ENCODE measurements around the gene MRGPRD.

DNA sequence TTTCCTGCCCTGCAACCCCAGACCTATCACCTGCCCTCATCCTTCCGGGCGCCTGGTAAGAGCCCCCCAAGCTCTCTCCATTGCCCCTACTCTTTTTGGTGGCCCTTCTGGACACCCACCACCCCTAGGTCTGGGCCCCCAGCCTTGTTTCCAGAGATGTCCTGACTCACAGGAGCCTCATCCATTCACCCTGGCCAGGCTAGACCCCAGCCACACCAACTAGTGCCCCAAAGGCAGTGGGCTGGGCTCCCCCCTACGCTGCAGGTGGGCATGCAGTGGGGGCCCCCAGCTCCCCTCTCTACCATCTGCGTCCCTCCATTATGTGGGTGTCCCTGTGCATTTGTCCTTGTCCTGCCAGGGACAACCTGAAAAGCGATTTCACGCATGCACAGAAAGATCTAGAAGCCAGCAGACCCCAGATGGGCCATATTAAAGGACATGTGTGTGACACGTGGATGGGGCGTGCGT, 30.9 kb upstream of the MRGPRD start:
- TF ChIP-seq, protein P1, sequence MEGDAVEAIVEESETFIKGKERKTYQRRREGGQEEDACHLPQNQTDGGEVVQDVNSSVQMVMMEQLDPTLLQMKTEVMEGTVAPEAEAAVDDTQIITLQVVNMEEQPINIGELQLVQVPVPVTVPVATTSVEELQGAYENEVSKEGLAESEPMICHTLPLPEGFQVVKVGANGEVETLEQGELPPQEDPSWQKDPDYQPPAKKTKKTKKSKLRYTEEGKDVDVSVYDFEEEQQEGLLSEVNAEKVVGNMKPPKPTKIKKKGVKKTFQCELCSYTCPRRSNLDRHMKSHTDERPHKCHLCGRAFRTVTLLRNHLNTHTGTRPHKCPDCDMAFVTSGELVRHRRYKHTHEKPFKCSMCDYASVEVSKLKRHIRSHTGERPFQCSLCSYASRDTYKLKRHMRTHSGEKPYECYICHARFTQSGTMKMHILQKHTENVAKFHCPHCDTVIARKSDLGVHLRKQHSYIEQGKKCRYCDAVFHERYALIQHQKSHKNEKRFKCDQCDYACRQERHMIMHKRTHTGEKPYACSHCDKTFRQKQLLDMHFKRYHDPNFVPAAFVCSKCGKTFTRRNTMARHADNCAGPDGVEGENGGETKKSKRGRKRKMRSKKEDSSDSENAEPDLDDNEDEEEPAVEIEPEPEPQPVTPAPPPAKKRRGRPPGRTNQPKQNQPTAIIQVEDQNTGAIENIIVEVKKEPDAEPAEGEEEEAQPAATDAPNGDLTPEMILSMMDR (IDR thresholded peaks at IDR 0.05; ENCODE audit: low read depth, low read length): no peak
- peak; percentile 53; the same call in 1 of the 2 replicates for TF ChIP-seq MYC (IDR thresholded peaks at IDR 0.05; ENCODE audit: low read depth, low read length)
- TF ChIP-seq POLR2A (IDR thresholded peaks at IDR 0.05; ENCODE audit: extremely low read depth, insufficient read length): no peak
- TF ChIP-seq, protein P2, sequence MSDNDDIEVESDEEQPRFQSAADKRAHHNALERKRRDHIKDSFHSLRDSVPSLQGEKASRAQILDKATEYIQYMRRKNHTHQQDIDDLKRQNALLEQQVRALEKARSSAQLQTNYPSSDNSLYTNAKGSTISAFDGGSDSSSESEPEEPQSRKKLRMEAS (IDR thresholded peaks at IDR 0.05; ENCODE audit: low read depth, low read length): peak; percentile 77
